CD4-positive, alpha-beta T cell treated with Interleukin-17A for 1 hour (primary cell): Measurements from ENCODE around the gene CCDC91.
"Not testable (repeated sequence)": the region's sequence is repeated elsewhere in the genome, so short reads cannot be mapped to it uniquely, and the experiment has no call there.

Experiments
- DNase-seq: peaks from one replicate; pipeline ENCODE4 v3.0.0-alpha.2; 2020

The CCDC91 gene

GRCh38 chr12:28296287-28296686, 106.0 kb downstream of the CCDC91 start:
- DNase-seq, result no peak

- DNase-seq, result no peak
Measured at GRCh38 chr12:28303192-28303591, 112.9 kb downstream of the CCDC91 start.

GRCh38 chr12:28306535-28306934, 116.3 kb downstream of the CCDC91 start:
- no peak for DNase-seq

- DNase-seq, result no peak
Measured at GRCh38 chr12:28308891-28309290, 118.6 kb downstream of the CCDC91 start.

GRCh38 chr12:28313631-28314030, 123.4 kb downstream of the CCDC91 start:
- no peak for DNase-seq

GRCh38 chr12:28316049-28316448, 125.8 kb downstream of the CCDC91 start:
- no peak for DNase-seq

GRCh38 chr12:28318273-28318672, 128.0 kb downstream of the CCDC91 start:
- DNase-seq, result no peak

GRCh38 chr12:28320353-28320752, 130.1 kb downstream of the CCDC91 start:
- DNase-seq, result no peak

GRCh38 chr12:28327722-28328121, 137.5 kb downstream of the CCDC91 start:
- DNase-seq, result no peak

- no peak for DNase-seq
Measured at GRCh38 chr12:28328967-28329366, 138.7 kb downstream of the CCDC91 start.

GRCh38 chr12:28329727-28330126, 139.5 kb downstream of the CCDC91 start:
- DNase-seq, result not testable (repeated sequence)

- not testable (repeated sequence) for DNase-seq
Measured at GRCh38 chr12:28330232-28330631, 140.0 kb downstream of the CCDC91 start.

GRCh38 chr12:28331130-28331529, 140.9 kb downstream of the CCDC91 start:
- DNase-seq, result no peak

- no peak for DNase-seq
Measured at GRCh38 chr12:28340261-28341045, 150.2 kb downstream of the CCDC91 start.

GRCh38 chr12:28343713-28344112, 153.5 kb downstream of the CCDC91 start:
- DNase-seq, result no peak

- no peak for DNase-seq
Measured at GRCh38 chr12:28346567-28346966, 156.3 kb downstream of the CCDC91 start.

GRCh38 chr12:28349196-28349595, 158.9 kb downstream of the CCDC91 start:
- DNase-seq, result no peak

GRCh38 chr12:28350502-28350901, 160.2 kb downstream of the CCDC91 start:
- no peak for DNase-seq

GRCh38 chr12:28351414-28351813, 161.2 kb downstream of the CCDC91 start:
- DNase-seq, result no peak

GRCh38 chr12:28355161-28355560, 164.9 kb downstream of the CCDC91 start:
- no peak for DNase-seq

- no peak for DNase-seq
Measured at GRCh38 chr12:28360253-28360652, 170.0 kb downstream of the CCDC91 start.

GRCh38 chr12:28367326-28367725, 177.1 kb downstream of the CCDC91 start:
- DNase-seq, result no peak

GRCh38 chr12:28367993-28368392, 177.7 kb downstream of the CCDC91 start:
- no peak for DNase-seq

- no peak for DNase-seq
Measured at GRCh38 chr12:28369483-28369882, 179.2 kb downstream of the CCDC91 start.

- DNase-seq, result no peak
Measured at GRCh38 chr12:28374556-28374955, 184.3 kb downstream of the CCDC91 start.
